Activated B cell treated with CpG ODN at 0.5 μM for 24 hours (primary cell): ENCODE measurements around the gene DBN1. TPM values are rescaled to one million over a fixed set of nuclear protein-coding genes. Genes with fewer than 3 reads are reported as not detected.

Experiments used
- ATAC-seq: fragments of 200-7000 bp; cut with Tn5 transposase; one replicate; pipeline ENCODE4 v1.10.0; 2021; ENCODE audit warnings: low read depth, mild to moderate bottlenecking, moderate library complexity
- CTCF ChIA-PET: fragments of 350-600 bp; sonication (Branson Sonifier 250); formaldehyde crosslinking; loops from one replicate; lab custom pipeline; 2021; ENCODE audit warnings: antibody characterized with exemption; lab: Charles Lee
- POLR2A ChIA-PET: fragments of 350-600 bp; sonication (Branson Sonifier 250); formaldehyde crosslinking; loops from one replicate; lab custom pipeline; 2021; ENCODE audit warnings: antibody characterized with exemption; lab: Charles Lee
- DNase-seq: peaks from one replicate; pipeline ENCODE4 v3.0.0; 2022
- H3K27ac Mint-ChIP-seq: one replicate; pipeline ENCODE4 v1.8.0; 2020; ENCODE audit warnings: mixed read lengths
- H3K27me3 Mint-ChIP-seq: one replicate; pipeline ENCODE4 v1.8.0; 2021; ENCODE audit warnings: mixed read lengths
- H3K36me3 Mint-ChIP-seq: one replicate; pipeline ENCODE4 v1.8.0; 2021; ENCODE audit warnings: low read depth, mixed read lengths
- H3K4me1 Mint-ChIP-seq: one replicate; pipeline ENCODE4 v1.8.0; 2021; ENCODE audit warnings: mixed read lengths
- H3K4me3 Mint-ChIP-seq: one replicate; pipeline ENCODE4 v1.8.0; 2020; ENCODE audit warnings: mild to moderate bottlenecking, mixed read lengths
- H3K9me3 Mint-ChIP-seq: one replicate; pipeline ENCODE4 v1.8.0; 2020; ENCODE audit warnings: mixed read lengths
- intact Hi-C: fragments of 100-400 bp; cut with micrococcal nuclease; formaldehyde crosslinking; loops from one replicate; pipeline ENCODE4 v1.15.1; 2024
- total RNA-seq: library from RNA; stranded (reverse); gene quantifications from 2 replicates; pipeline ENCODE4 v1.2.3, GENCODE V29; 2022
- TF ChIP-seq, protein P1 (sequence below): fragments of 200-600 bp; IDR thresholded peaks from one replicate; pipeline ENCODE4 v1.8.0; 2022; ENCODE audit warnings: antibody characterized with exemption, mild to moderate bottlenecking

Gene DBN1
- total RNA-seq, 1 donor from 2014 or later = 3.9 TPM

- ChIA-PET POLR2A (interaction anchor here (1.6 kb wide), 1 partner anchor 31 kb away, joined by 3 read pairs; no protein-coding TSS in a partner anchor), CTCF (interaction anchor here (1.3 kb wide), 1 partner anchor 28 kb away, joined by 3 read pairs; no protein-coding TSS in a partner anchor)
- no peak for ATAC-seq
Measured at GRCh38 chr5:177470759-177471536, 2.5 kb downstream of the DBN1 start.

DNA sequence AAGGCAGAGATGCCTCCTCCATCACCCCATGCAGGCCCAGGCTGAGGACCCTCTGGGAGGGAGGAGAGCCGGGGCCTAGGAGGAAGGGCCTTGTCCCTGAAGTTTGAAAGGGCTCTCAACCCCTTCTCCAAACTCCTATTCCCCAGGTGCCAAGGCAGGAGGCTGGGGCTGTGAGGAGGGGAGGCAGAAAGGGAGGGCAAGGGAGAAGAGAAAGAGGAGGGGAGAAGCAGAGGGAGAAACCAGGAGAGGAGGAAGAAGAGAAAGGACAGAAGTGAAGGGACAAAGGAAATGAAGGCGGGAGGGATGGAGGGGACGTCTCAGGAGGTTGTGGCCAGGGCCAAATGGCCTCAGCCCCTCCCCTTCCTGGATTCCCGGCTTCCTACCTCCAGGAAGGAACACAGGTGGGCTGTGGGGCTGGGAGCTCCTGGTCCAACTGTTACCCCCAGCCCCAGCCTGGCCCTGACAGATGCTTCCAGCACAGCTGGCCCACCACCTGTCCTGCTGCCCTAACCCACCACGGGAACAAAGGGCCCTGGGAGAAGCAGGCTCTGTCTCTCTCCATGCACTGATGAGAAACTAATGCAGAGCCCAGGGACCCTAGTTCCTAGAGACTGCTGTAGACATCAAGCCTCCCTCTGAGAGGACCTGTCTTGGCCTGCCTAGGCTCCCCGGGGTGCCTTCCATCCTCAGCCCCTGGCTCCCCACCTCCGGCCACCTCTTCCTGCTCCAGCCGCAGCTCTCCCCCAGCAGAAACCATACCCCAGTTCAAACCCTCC, 3.5 kb downstream of the DBN1 start:
- intact Hi-C loops = no loop called here
- TF ChIP-seq, protein P1, sequence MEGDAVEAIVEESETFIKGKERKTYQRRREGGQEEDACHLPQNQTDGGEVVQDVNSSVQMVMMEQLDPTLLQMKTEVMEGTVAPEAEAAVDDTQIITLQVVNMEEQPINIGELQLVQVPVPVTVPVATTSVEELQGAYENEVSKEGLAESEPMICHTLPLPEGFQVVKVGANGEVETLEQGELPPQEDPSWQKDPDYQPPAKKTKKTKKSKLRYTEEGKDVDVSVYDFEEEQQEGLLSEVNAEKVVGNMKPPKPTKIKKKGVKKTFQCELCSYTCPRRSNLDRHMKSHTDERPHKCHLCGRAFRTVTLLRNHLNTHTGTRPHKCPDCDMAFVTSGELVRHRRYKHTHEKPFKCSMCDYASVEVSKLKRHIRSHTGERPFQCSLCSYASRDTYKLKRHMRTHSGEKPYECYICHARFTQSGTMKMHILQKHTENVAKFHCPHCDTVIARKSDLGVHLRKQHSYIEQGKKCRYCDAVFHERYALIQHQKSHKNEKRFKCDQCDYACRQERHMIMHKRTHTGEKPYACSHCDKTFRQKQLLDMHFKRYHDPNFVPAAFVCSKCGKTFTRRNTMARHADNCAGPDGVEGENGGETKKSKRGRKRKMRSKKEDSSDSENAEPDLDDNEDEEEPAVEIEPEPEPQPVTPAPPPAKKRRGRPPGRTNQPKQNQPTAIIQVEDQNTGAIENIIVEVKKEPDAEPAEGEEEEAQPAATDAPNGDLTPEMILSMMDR = no peak
- H3K27me3 Mint-ChIP-seq = peaks cover 4% of the 10 kb centered on the region
- ATAC-seq (no peak), DNase-seq (no peak)
- no peak overlapping the region for H3K4me3 Mint-ChIP-seq
- H3K36me3 Mint-ChIP-seq = no peaks in the 10 kb centered on the region
- H3K9me3 Mint-ChIP-seq = peaks cover 2% of the 10 kb centered on the region
- H3K4me1 Mint-ChIP-seq = peaks cover 6% of the 10 kb centered on the region
- CTCF ChIA-PET = no interaction called here
- POLR2A ChIA-PET = no interaction called here
- no peak overlapping the region for H3K27ac Mint-ChIP-seq

More at GRCh38 chr5:177470759-177471536, 2.5 kb downstream of the DBN1 start:
- DNase-seq = no peak
- Mint-ChIP-seq H3K4me3 (no peak overlapping the region), H3K27ac (no peak overlapping the region), H3K27me3 (peaks cover 4% of the 10 kb centered on the region), H3K4me1 (peaks cover 11% of the 10 kb centered on the region), H3K36me3 (no peaks in the 10 kb centered on the region), H3K9me3 (no peaks in the 10 kb centered on the region)
- TF ChIP-seq, protein P1 = no peak
- intact Hi-C loops = no loop called here

DNA sequence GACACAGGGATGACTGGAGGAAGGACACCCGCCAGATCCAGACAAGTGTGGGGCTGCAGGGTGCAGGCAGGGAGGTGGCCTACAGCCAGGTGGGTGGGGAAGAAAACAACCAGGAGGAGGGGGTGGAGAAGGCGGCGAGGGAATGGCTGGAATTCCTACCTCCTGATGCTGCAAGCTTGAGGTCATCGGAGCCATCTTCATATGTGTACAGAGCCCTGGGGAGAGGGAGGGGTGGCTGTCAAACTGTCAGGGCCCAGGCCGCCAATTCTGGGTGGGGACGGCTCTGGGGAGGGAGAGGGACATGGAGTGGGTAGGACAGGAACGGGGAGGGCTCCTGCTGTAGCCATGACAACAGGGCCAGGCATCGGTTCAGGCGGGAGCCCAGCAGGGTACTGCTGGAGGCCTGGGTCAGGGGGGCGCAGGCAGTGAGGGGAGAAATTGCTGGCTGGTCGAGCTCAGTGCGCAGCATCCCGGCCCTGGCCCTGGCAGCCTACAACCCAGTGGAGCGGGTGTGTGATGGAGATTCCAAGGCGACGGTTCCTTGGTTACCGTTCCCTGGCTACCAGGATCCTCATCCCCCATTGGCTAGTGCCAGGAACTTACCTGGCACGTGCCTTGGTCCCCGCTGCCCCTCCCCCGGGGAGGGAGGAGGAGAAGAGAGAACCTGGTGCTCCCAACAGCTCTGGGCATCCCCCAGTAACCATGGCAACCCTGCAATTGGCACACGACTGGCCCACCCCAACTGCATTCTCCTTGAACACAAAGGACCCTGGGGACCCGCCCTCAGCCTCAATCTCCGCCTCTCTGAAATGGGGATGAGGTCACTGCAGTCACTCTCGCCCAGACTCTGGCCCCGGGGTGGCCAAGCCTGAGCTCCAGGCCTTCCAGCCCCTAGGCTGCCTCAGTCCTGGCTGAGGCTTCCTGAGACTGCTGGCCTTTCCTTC, 4.5 kb downstream of the DBN1 start:
- CTCF ChIA-PET = no interaction called here
- POLR2A ChIA-PET = interaction anchor here (0.6 kb wide), 1 partner anchor 37 kb away, joined by 3 read pairs; no protein-coding TSS in a partner anchor
- Mint-ChIP-seq H3K9me3 (peaks cover 2% of the 10 kb centered on the region), H3K4me1 (peaks cover 2% of the 10 kb centered on the region), H3K36me3 (no peaks in the 10 kb centered on the region), H3K4me3 (no peak overlapping the region), H3K27me3 (peaks cover under 1% of the 10 kb centered on the region), H3K27ac (no peak overlapping the region)
- DNase-seq (no peak), ATAC-seq (no peak)
- TF ChIP-seq, protein P1 = no peak
- intact Hi-C loops = no loop called here

GRCh38 chr5:177468329-177468684, 5.1 kb downstream of the DBN1 start:
- no peak overlapping the region for H3K4me3 Mint-ChIP-seq
- no peak overlapping the region for H3K27ac Mint-ChIP-seq
- no peaks in the 10 kb centered on the region for H3K36me3 Mint-ChIP-seq
- ATAC-seq = no peak
- no peaks in the 10 kb centered on the region for H3K4me1 Mint-ChIP-seq
- peaks cover 2% of the 10 kb centered on the region for H3K9me3 Mint-ChIP-seq
- CTCF ChIA-PET = no interaction called here
- TF ChIP-seq, protein P1 = no peak
- POLR2A ChIA-PET = interaction anchor here (0.6 kb wide), 1 partner anchor 36 kb away, joined by 3 read pairs; no protein-coding TSS in a partner anchor
- H3K27me3 Mint-ChIP-seq = no peaks in the 10 kb centered on the region
- no peak for DNase-seq
- intact Hi-C loops = no loop called here
